ENCODE data around the gene CYBA.

DNA sequence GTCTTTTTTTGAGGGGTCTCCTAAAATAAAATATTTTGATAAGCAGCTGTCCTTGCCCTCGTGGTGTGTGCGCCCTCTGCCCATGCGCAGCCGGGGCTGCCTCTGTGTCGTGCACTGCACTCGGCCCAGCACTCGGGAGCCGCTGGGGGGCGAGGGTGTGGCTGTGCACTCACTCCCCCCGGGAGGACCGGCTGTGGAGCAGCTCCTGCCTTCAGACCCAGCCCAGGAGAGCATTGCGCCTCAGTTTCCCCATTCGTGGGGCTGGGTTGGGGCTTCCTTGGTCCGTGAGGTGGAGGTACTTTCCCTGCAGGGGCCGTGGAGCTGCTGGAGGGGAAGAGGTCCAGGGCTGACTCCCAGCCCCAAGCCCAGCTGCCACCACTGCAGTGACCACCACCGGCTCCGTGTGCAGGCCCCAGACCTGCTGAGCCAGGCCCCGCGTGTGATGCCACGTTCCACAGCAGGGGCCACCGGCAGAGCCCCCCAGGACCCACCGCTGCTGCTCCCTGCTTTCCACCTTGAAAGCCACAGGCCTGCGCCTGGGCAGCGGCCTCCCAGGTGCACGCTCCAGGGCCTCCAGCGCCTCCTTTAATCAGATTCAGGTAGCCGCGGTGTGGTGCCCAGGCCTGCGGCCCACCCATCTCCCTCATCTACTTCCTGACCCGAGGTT is 18.8 kb downstream of the CYBA start:
- TF ChIP-seq, protein P1, sequence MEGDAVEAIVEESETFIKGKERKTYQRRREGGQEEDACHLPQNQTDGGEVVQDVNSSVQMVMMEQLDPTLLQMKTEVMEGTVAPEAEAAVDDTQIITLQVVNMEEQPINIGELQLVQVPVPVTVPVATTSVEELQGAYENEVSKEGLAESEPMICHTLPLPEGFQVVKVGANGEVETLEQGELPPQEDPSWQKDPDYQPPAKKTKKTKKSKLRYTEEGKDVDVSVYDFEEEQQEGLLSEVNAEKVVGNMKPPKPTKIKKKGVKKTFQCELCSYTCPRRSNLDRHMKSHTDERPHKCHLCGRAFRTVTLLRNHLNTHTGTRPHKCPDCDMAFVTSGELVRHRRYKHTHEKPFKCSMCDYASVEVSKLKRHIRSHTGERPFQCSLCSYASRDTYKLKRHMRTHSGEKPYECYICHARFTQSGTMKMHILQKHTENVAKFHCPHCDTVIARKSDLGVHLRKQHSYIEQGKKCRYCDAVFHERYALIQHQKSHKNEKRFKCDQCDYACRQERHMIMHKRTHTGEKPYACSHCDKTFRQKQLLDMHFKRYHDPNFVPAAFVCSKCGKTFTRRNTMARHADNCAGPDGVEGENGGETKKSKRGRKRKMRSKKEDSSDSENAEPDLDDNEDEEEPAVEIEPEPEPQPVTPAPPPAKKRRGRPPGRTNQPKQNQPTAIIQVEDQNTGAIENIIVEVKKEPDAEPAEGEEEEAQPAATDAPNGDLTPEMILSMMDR (IDR thresholded peaks at IDR 0.05): no peak
- TF ChIP-seq POLR2A (IDR thresholded peaks at IDR 0.05): no peak
